Retinal pigment epithelial cell (primary cell): ENCODE measurements around the gene GPATCH1.

Experiments used
- DNase-seq: peaks from one replicate; pipeline ENCODE4 v3.0.0-alpha.2; 2010; ENCODE audit warnings: low read depth
- H3K4me3 ChIP-seq: 2 replicates; pipeline ENCODE4 v1.5.1; 2011; ENCODE audit warnings: mild to moderate bottlenecking, low read length, control low read depth, moderate library complexity
- CTCF ChIP-seq: conservative IDR thresholded peaks from 2 replicates; pipeline ENCODE4 v1.5.1; 2011; ENCODE audit warnings: low read depth, low read length, control low read depth, inconsistent platforms

Gene GPATCH1

GRCh38 chr19:33175156-33175782, 94.3 kb downstream of the GPATCH1 start:
- peak overlapping the region; percentile 77 for H3K4me3 ChIP-seq
- DNase-seq, result no peak
- no peak for TF ChIP-seq CTCF

DNA sequence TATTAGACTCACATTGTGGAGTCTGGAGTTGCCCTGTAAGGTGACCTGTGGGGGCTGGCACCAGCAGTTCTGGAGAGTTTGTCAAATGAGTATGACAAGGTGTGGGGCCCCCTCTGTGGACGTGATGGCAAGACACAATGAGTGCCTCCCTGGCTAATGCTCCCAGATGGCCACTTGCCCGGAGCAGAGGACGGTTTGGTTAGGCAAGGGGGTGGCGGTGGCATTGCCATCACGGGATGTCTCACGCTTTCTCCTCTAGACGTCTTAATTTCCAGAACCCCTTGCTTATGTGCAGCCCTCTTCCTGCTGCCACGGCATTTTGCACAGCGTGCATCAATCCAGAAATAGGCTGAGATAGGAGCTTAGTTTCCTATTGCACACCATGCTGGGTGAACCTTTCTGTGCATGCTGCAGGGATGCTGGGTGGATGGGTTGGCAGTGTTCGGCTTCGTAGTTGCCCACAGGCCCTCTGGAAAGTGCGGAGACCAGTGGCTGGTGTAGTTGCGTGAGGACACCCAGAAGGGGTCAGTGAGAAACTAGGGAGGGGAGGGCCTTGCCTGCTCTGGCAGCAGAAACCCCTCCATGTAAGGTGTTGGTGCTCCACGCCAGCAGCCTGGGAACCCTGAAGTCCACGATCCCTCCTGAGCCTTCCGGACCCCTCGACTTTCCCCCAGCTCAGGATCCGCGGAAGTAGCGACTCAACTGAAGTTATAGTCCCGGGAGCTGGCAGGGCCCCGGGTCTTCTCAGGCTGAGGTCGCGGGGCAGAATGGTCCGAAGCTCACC, 95.1 kb downstream of the GPATCH1 start:
- DNase-seq, result no peak
- TF ChIP-seq CTCF, result no peak

DNA sequence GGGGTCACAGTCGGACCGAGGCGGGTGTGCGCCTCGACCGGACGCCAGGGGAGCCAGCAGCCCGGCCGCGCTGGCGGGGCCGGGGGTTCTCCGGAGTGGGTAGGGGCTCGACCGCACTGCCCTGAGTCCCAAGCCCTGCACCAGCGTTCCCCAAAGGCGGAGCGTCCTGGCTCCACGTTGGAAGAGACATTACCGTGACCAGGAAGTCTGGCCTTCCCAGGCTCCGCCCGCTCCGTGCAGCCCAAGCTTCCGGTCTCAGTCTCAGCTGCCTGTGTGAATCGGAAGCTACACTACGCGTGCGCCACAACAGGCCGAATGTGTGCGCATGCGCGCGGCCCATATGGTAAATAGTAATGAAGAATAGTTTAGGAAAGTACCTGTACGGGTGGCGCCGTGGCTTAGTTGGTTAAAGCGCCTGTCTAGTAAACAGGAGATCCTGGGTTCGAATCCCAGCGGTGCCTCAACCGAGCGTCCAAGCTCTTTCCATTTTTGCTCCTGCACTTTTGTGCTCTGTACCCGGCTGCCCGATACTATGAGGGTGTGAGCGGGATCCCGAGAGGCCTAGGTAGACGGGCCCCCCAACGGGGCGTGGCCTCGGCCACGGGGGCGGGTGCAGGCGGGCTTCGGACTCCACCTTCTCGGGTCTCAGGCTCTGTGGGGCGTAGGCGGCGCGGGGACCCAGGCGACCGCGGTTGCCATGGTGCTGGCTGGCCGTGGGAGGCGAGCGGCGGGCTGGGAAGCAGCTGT, 95.9 kb downstream of the GPATCH1 start:
- no peak for TF ChIP-seq CTCF
- peak; percentile 93 for DNase-seq
- peak overlapping the region; percentile 77 for H3K4me3 ChIP-seq

More for the DNA sequence above, 95.1 kb downstream of the GPATCH1 start:
- H3K4me3 ChIP-seq, result peak overlapping the region; percentile 77

DNA sequence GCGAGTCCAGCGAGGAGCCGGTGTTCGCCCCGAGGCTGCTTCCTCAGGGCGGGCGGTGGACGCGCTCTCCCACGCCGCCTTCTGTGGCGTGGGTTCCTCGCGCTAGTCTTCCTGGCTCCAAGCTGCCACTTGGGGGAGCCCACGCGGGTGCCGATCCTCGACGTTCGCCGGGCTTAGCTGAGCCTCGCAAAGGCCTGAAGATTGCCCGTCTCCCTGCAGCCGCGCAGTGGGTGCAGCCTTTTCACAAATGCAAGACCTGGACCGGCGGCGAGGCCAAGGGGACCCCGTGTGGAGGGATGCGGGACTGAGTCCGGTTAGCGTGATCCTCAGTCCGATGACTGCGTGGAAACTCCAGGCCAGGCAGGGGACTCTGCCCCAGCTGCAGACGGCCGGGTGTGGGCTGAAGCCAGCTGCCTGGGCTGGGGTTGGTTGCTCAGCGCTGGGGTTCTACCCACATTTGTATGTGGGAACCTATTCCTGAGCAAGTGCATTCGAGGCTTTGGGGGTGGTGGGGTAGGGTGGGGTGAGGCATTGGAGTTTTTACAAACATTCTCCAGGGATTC, 96.5 kb downstream of the GPATCH1 start:
- DNase-seq, result no peak
- peak overlapping the region; percentile 46 for H3K4me3 ChIP-seq

More for the DNA sequence above, 96.5 kb downstream of the GPATCH1 start:
- TF ChIP-seq CTCF, result peak; percentile 40
